HG03469 (cell line): ENCODE results near the gene TRPM1.

ENCODE experiments used
- ATAC-seq: cut with Tn5 transposase; IDR thresholded peaks from one replicate; pipeline ENCODE4 v1.9.1; 2021; ENCODE audit warnings: mild to moderate bottlenecking, moderate library complexity, moderate number of reproducible peaks; ENCODE audit not compliant: unreplicated experiment

Gene TRPM1

GRCh38 chr15:31101262-31102038 is at the start of gene TRPM1:
Gene TRPM1 (minus strand): TSS chr15:31101725. CDS start chr15:31081355, 20,370 bp downstream.
- no peak for ATAC-seq

DNA sequence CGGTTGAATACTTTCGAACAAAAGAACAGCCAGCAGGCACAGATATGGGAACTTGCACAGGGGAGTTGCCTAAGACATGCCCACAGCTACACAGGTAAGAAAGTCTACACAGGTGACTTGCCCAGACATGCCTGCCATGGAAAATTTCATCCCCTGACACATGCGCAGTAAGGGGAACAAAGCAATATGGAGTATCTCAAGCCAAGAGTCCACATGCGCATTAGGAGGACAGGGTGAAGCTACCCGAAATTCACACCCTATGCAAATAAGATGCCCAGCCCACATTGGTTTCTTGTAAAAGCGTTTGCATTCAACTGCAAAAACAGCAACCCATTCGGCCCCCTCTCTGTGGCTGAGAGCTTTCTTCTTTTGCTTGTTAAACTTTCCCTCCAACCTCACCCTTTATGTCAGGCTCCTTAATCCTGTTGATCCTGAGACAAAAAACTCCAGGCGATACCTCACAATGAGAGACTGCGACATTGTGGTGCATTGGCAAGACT is 49.3 kb upstream of the TRPM1 start:
- no peak for ATAC-seq

DNA sequence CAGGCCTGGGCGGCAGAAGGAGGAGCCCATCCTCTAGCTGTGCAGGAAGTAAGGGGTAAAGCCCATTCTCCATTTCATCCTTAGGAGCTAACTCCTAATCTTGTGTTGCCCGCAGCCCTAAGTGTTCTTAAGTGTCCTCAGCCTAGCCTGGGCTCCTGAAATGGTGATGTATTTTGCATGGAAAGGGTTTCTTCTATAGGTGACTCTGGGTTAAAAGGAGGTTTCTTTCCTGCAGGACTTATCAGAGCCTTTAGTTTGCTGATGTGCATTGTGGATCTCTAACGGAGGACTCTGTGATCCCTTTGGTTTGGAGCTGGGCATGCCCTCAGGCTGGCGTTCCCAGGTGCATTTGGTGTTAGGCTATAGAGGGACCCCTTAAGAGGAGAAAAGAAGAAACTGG is 48.5 kb upstream of the TRPM1 start:
- no peak for ATAC-seq

DNA sequence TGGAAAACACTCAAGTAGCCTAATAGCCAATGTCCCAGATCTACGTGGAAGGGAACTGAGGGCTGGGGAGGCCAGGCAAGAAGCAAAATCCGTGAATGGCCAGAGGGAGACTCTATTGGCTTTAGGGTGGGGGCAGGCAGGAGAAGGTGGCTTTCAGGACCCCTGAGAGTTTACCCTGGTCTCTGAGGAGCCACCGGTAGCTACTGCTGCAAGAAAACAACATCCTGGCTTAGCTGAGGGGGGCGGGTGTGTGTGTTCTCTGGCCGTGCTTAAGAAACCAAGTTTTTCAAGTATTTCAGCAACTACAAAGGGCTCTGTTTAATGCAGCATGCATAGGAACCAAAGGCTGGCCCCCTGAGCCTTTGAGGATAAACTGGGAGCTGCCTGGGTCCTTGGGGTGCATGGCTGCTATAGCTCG is 47.6 kb upstream of the TRPM1 start:
- ATAC-seq, result no peak

GRCh38 chr15:31148297-31149087 is 47.0 kb upstream of the TRPM1 start:
- no peak for ATAC-seq

- ATAC-seq, result no peak
Measured at GRCh38 chr15:31147944-31148296, 46.4 kb upstream of the TRPM1 start.

- no peak for ATAC-seq
Measured at GRCh38 chr15:31147456-31147855, 45.9 kb upstream of the TRPM1 start.

GRCh38 chr15:31145271-31145911 is 43.9 kb upstream of the TRPM1 start:
- no peak for ATAC-seq

- no peak for ATAC-seq
Measured at GRCh38 chr15:31141792-31142191, 40.3 kb upstream of the TRPM1 start.

GRCh38 chr15:31136607-31137328 is 35.2 kb upstream of the TRPM1 start:
- ATAC-seq, result no peak

DNA sequence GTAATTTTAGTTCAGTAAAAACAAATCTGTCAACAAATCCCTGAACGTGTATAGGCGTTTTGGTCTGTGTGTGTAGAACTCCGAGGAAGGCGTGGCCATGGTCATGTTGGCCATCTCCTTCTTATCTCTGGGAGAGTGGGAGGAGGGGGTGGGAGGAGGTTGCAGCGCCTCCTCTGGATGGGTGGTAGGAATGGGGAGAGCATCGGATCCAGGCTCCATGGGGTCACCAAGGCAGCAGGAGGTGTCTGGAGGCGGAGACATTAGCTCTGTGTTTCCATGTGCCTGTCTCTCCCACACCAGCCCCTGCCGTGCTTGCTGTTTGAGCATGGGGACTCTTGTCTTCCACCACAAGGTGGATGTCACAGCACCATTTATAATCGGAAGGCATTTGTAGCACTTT is 34.5 kb upstream of the TRPM1 start:
- ATAC-seq, result no peak

DNA sequence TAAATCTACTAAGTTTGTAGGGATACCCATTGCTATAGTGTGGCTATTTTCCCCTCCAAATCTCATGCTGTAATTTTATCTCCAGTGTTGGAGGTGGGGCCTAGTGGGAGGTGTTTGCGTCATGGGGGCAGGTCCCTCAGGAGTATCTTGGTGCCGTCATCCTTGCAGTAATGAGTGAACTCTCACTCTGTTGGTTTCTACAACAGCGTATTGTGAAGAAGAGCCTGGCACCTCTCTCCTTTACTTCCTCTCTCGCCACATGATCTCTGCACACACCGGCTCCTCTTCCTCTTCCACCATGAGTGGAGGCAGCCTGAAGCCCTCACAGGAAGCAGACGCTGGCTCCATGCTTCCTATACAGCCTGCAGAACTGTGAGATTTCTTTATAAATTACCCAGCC is 34.0 kb upstream of the TRPM1 start:
- ATAC-seq, result no peak

DNA sequence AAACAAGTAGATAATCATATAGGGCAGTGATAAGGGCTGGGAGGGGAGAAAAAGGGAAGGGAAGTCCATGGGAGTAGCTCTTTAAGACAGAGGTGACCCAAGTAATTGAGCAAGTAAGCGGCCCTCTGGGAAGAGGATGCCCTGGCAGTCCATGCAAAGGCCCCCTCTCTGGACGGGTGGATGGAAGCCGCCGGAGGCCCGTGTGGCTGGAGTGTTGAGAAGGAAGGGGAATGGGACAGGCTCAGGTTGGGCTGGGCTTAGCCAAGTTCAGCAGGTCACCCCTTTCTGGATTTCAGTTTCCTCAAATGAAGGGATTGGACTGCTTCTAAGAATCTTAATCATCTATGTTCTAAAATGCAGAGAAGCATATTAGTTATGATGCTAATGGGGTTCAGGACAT is 32.4 kb upstream of the TRPM1 start:
- no peak for ATAC-seq

DNA sequence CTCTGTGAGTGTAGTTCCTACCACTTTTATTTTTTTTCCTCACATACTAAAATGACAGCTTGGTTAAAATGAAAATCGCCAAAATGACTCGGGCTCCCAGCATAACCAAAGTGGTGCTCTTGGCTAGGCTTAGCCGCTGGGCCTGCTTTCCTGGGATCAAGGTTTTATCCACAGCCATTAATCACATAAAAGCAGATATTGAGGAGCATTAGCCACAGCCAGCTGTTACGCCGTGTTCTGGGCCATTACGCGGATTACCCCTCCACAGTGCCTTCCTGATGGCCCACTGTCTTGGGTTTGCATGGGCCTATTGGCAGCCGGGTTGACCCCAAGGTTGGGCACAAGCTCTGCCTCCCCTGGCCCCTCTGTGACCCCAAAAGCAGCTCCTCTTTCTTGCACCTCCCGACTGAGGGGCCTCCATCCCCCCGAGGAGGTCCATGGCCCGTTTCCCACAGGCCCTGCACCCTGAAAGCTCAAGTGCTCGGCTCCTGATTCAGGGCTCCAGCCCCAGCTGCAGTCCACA is 30.4 kb upstream of the TRPM1 start:
- no peak for ATAC-seq

GRCh38 chr15:31130576-31131237 is 29.2 kb upstream of the TRPM1 start:
- ATAC-seq, result no peak

- no peak for ATAC-seq
Measured at GRCh38 chr15:31129769-31130303, 28.3 kb upstream of the TRPM1 start.

DNA sequence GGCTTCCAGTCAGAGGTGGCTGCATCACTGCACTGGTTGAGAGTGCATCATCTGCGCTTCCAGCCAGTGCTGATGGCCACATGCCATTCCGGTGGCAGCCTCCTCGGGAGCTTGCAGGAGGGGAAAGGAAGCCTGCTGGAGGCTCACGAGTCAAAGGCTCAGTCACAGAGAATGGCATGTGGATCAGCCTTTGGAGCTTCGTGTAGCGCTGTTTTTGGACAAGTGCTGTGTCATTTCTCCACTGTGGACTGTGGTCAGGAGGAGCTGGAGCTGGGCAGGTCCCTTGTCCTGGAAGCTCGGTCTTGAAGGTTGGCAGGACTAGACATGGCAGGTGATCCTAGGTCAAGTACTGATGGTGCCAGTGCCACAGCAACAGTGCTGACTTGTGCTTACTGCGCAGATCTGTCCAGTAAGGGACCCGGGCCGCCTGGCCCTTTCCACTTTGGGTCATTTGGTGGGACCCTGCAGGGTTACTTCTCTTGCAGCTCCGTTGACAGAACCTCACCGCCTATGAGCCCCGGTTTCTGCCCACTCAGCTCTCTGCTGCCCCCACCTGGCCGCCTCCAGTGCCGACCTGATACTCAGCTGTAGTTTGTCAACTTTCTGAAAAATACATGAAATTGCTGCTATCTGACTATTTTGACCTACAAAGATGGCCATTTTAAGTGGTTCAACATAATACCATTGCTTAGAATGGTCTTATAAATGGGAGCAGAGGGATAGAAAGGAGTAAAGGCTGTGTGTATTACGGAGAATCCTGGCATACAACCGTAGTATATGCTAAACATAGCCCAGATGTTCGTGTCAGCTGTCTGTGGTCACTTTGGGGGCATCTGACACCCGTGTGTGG is 27.6 kb upstream of the TRPM1 start:
- no peak for ATAC-seq

DNA sequence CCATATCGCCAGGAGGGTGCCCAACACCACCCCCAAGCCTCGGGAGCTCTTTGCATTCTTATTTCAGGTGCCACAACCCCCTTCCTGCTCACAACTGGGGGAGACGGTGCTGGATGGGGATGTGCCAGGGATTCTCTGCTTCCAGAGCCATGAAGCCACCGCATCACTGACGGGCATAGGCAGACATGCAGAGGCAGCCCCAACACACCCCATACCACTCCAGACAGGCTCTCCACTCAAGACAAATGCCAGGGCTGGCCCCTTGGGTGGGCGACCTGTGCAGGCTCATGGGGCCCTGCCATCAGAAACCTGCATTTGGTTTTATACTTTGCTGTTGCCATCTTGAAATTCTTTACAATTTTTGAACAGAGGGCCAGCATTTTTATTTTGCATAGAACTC is 27.0 kb upstream of the TRPM1 start:
- ATAC-seq, result no peak
